Activated CD4-positive, alpha-beta T cell treated with anti-CD3 and anti-CD28 coated beads for 1 hour (primary cell): ENCODE data around the gene ADIG.

Source experiments
- DNase-seq: peaks from one replicate; pipeline ENCODE4 v3.0.0-alpha.2; 2020

ADIG gene

GRCh38 chr20:38581013-38581412, at the start of gene ADIG:
ADIG (plus strand) TSS chr20:38581197; CDS start chr20:38581251, 54 bp downstream.
- no peak for DNase-seq

- no peak for DNase-seq
Observed at GRCh38 chr20:38534756-38535155, 46.2 kb upstream of the ADIG start.

DNA sequence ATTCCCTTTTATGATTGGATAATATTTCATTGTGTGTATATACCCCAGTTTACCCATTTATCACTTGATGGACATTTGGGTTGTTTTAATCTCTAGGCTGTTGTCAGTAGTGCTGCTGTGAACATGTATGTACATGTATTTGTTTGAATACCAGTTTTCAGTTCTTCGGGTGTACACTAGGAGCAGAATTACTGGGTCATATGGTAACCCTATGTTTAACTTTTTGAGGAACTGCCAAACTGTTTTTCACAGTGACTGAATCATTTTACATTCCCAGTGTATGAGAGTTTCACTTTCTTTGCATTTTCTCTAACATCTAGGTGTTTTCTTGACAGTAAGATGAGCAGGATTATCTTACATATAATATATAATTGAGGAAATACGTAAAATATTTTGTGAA, 44.7 kb upstream of the ADIG start:
- DNase-seq: no peak

DNA sequence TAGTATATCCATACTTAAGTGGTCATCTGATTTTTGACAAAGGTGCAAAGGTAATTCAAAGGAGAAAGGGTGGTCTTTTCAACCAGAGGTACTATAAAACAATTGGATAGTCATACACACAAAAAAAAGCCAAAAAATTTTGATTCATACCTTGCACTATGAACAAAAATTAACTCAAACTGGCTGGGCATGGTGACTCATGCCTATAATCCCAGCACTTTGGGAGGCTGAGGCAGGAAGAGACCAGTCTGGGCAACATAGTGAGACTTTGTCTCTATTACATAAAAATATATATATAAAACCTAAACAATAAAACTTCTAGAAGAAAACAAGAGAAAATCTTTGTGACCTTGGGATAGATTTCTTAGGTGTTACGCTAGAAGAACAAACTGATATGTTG, 43.8 kb upstream of the ADIG start:
- DNase-seq: no peak

GRCh38 chr20:38538789-38539188, 42.2 kb upstream of the ADIG start:
- DNase-seq: no peak

- no peak for DNase-seq
Observed at GRCh38 chr20:38543014-38543906, 37.7 kb upstream of the ADIG start.

- no peak for DNase-seq
Observed at GRCh38 chr20:38545771-38546170, 35.2 kb upstream of the ADIG start.

- DNase-seq: no peak
Observed at GRCh38 chr20:38547288-38548085, 33.5 kb upstream of the ADIG start.

GRCh38 chr20:38548356-38549083, 32.5 kb upstream of the ADIG start:
- no peak for DNase-seq

- no peak for DNase-seq
Observed at GRCh38 chr20:38550274-38550673, 30.7 kb upstream of the ADIG start.

DNA sequence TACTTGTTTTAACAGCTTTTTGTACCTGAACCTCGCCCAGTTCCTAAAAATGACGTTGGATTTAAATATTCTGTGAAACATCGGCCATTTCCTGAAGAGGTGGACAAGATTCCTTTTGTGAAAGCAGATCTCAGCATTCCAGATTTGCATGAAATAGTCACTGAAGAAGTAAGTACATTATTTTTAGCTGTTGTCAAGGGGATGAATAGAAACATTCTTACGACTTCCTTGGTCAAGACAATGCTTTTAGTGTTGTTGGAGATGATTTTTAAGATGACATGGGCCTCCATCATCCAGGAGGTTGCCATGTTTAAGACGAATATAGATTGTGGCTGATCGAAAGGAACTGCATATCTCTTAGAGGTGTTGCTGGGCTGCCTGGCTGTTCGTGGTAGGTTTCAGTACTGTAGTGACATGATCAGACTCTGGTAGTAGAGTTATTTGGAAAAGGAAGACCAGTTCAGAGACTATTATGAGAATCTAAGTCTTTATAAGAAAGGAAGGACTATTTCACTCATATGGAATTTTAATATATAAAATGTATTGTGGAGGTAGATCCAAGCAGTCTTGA, 29.9 kb upstream of the ADIG start:
- DNase-seq: no peak

GRCh38 chr20:38554986-38555385, 26.0 kb upstream of the ADIG start:
- no peak for DNase-seq

DNA sequence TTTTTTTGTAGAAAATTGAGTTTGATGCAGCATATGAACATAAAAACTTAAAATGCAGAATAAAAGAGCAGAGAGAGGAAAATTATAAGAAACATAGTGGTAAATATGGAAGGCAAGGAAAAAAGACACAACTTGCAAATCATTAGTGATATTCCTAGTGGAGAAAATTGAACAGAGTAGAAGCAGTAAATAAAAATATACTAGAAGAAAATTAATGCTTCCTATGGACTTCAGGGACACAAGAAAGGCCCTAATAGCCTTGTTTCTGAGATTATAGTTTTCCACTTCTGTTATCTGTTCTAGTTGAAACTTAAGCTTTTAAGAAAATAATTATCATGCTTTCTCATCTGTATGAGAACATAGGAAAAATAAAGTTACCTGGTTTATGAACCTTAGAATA, 25.6 kb upstream of the ADIG start:
- DNase-seq: no peak

DNA sequence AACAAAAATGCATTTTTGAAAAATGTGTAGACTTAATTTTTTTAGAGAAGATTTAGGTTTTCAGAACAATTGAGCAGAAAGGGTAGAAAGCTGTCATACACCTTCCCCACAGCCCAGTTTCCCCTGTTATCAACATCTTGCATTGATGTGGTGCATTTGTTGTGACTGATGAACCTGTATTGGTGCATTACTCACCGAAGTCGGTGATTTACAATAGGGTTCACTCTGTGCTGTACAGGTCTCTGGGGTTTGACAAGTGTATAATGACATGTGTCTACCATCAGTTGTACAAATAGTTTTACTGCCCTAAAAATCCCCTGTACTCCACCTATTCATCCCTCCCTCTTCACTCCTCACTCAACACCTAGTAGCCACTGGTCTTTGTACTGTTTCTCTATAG, 23.8 kb upstream of the ADIG start:
- no peak for DNase-seq

GRCh38 chr20:38558596-38559360, 22.2 kb upstream of the ADIG start:
- DNase-seq: no peak

- DNase-seq: no peak
Observed at GRCh38 chr20:38559764-38560163, 21.2 kb upstream of the ADIG start.

DNA sequence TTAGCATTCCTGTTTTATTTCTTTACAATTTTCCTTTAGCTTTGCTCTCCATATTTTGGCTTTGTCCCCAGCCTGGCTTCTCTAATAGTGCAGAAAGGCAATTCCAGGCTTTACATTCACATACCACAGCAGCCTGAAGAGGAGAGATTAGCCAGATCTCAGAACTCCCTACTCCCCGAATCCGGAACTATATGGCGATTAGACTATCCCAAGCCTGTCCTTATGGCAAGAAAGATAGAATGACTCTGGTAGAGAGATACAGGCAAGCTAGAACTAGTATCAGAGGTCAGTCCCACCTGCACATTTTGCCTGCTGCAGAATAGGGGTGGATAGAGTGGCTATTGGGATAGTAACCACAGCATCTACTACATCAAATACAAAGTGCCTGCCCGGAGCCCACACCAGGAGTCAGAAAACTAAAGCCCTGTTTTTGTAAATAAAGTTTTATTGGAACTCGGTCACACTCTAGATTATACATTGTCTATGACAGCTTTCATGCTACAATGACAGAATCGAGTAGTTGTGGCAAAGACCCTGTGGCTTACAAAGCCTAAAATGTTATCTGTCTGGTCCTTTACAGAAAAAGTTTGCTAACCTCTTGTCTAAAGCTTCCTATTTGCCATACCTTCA, 17.1 kb upstream of the ADIG start:
- no peak for DNase-seq

DNA sequence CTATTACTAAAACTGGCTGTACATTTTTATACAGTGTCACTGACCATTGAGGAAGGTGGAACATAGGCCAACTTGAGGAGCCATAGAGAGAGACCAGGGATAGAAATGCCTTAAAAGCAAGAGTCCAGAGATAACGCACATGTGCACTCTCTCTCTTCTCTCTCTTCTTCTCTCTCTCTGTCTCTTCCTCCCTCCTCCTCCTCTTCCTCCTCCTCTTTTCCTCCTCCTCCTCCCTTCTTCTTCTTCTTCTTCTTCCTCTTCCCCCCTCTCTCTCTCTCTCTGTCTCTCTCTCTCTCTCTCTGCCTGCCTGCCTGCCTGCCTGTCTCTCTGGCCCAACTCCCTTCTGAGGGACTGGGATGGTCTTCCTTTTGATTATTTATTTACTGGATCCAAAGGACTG, 16.3 kb upstream of the ADIG start:
- DNase-seq: no peak

GRCh38 chr20:38566036-38566598, 14.9 kb upstream of the ADIG start:
- no peak for DNase-seq

DNA sequence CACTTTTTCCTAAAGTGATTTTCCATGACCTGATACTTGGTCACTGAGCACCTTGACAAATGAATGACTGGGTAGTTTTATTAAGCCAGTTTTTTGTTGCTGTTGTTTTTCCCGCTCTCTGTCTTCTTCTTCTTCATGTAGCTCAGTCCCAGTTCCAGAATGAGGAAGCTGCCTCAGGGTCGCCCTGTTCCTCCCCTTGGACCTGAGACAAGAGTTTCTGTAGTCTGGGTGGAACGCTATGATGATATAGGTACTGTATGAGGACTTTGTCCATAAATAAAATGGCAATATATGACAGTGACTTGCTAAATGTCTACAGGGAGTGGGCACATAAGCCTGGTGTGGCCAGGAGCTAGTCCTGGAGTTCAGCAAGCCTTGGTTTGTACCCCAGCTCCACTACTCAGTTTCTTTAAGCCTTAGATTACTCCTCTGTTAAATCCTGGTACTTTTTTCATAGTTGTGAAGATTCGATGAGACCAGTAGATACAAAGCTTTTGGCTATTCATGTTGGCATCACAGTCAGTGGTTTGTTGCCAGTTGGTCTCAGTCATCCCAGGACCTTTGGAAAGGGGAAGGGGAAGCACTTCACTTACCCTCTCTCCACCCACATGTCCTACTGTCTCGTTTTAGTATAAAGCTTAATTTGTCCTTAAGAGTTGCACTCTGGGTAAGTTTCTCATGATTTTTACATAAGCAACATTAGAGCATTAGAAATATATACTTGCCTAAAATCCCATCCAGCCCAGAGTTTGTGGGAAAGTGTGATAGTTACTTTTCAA, 11.1 kb upstream of the ADIG start:
- DNase-seq: no peak

- no peak for DNase-seq
Observed at GRCh38 chr20:38573413-38573812, 7.6 kb upstream of the ADIG start.
